Measurements from ENCODE around the gene TRPV5.

TRPV5 gene

GRCh38 chr7:142942746-142943145 lies 9.2 kb upstream of the TRPV5 start:
- H3K27ac ChIP-seq = no peak overlapping the region

GRCh38 chr7:142941541-142941940 lies 8.0 kb upstream of the TRPV5 start:
- Histone ChIP-seq H3K4me3 (no peak overlapping the region), H3K27ac (no peak overlapping the region)

More at GRCh38 chr7:142942746-142943145, 9.2 kb upstream of the TRPV5 start:
- no peak overlapping the region for H3K4me3 ChIP-seq

- Histone ChIP-seq H3K27ac (no peak overlapping the region), H3K4me3 (no peak overlapping the region)
These were observed 7.5 kb upstream of the TRPV5 start for GRCh38 chr7:142940966-142941535.

- H3K27ac ChIP-seq = no peak within 1 kb of the TSS
- H3K4me3 ChIP-seq = no peak within 1 kb of the TSS
These were observed 5.8 kb upstream of the TRPV5 start, which contains the start of gene LLCFC1 for GRCh38 chr7:142939226-142939910. LLCFC1 (plus strand) TSS chr7:142939484; CDS start chr7:142939622, 138 bp downstream.

- H3K4me3 ChIP-seq = no peak overlapping the region
- H3K27ac ChIP-seq = no peak overlapping the region
These were observed 5.1 kb upstream of the TRPV5 start for GRCh38 chr7:142938611-142939010.

- Histone ChIP-seq H3K27ac (no peak overlapping the region), H3K4me3 (no peak overlapping the region)
These were observed 2.5 kb upstream of the TRPV5 start for GRCh38 chr7:142935941-142936565.

- H3K27ac ChIP-seq = no peak overlapping the region
- H3K4me3 ChIP-seq = no peak overlapping the region
These were observed 510 bp upstream of the TRPV5 start for GRCh38 chr7:142934056-142934455.

GRCh38 chr7:142933092-142933475 lies 462 bp downstream of the TRPV5 start:
- H3K27ac ChIP-seq = no peak overlapping the region
- H3K4me3 ChIP-seq = no peak overlapping the region

GRCh38 chr7:142932386-142933091 lies 1.0 kb downstream of the TRPV5 start:
- Histone ChIP-seq H3K4me3 (no peak overlapping the region), H3K27ac (no peak overlapping the region)

GRCh38 chr7:142930126-142930730 lies 3.3 kb downstream of the TRPV5 start:
- Histone ChIP-seq H3K4me3 (no peak overlapping the region), H3K27ac (no peak overlapping the region)

GRCh38 chr7:142927949-142928348 lies 5.6 kb downstream of the TRPV5 start:
- Histone ChIP-seq H3K4me3 (no peak overlapping the region), H3K27ac (peak overlapping the region in 4 of 21 experiments; percentile 5 to 50 (median 32))

- peak overlapping the region in 4 of 21 experiments; percentile 5 to 44 (median 20) for H3K27ac ChIP-seq
- no peak overlapping the region for H3K4me3 ChIP-seq
These were observed 6.3 kb downstream of the TRPV5 start for GRCh38 chr7:142927085-142927745.

- H3K27ac ChIP-seq = no peak overlapping the region
- H3K4me3 ChIP-seq = no peak overlapping the region
These were observed 8.1 kb downstream of the TRPV5 start for GRCh38 chr7:142925413-142925812.

GRCh38 chr7:142923391-142923790 lies 10.2 kb downstream of the TRPV5 start:
- Histone ChIP-seq H3K27ac (no peak overlapping the region), H3K4me3 (no peak overlapping the region)

GRCh38 chr7:142919656-142920055 lies 13.9 kb downstream of the TRPV5 start:
- no peak overlapping the region for H3K27ac ChIP-seq
- H3K4me3 ChIP-seq = no peak overlapping the region

GRCh38 chr7:142918901-142919300 lies 14.6 kb downstream of the TRPV5 start:
- Histone ChIP-seq H3K27ac (no peak overlapping the region), H3K4me3 (no peak overlapping the region)

GRCh38 chr7:142917447-142917846 lies 16.1 kb downstream of the TRPV5 start:
- Histone ChIP-seq H3K27ac (no peak overlapping the region), H3K4me3 (no peak overlapping the region)

- H3K4me3 ChIP-seq = no peak overlapping the region
- H3K27ac ChIP-seq = no peak overlapping the region
These were observed 17.0 kb downstream of the TRPV5 start for GRCh38 chr7:142916508-142916907.

- no peak overlapping the region for H3K27ac ChIP-seq
- no peak overlapping the region for H3K4me3 ChIP-seq
These were observed 18.2 kb downstream of the TRPV5 start for GRCh38 chr7:142915315-142915714.

- no peak overlapping the region for H3K27ac ChIP-seq
- H3K4me3 ChIP-seq = no peak overlapping the region
These were observed 19.4 kb downstream of the TRPV5 start for GRCh38 chr7:142914121-142914520.

Measured in skin epidermis (tissue), 12 donors.